ENCODE measurements around the gene ANKRD12.
A peak's percentile ranks its signal among the peaks of the same experiment; 100 is the strongest.

The ANKRD12 gene

GRCh38 chr18:9136315-9137155, at the start of gene ANKRD12 (continued):
- no peak for TF ChIP-seq ZNF18 (tag by site-specific recombination; IDR thresholded peaks at IDR 0.05)
- TF ChIP-seq ZNF530 (tag by site-specific recombination; IDR thresholded peaks at IDR 0.05; ENCODE audit: low read depth): no peak
- no peak for TF ChIP-seq ZNF37A (tag by site-specific recombination; IDR thresholded peaks at IDR 0.05)
- TF ChIP-seq ZNF202 (tag by site-specific recombination; IDR thresholded peaks at IDR 0.05; ENCODE audit: borderline replicate concordance): no peak
- TF ChIP-seq ZNF664 (tag by site-specific recombination; IDR thresholded peaks at IDR 0.05): no peak
- TF ChIP-seq ZFHX2 (tag by site-specific recombination; conservative IDR thresholded peaks at IDR 0.05): peak; percentile 36; the same call in 1 of the 2 replicates
- no peak for TF ChIP-seq ZNF248 (tag by site-specific recombination; IDR thresholded peaks at IDR 0.05)
- TF ChIP-seq CTCF (tag by site-specific recombination; IDR thresholded peaks at IDR 0.05): no peak
- TF ChIP-seq ZNF398 (tag by site-specific recombination; IDR thresholded peaks at IDR 0.05): peak; percentile 86
- no peak for TF ChIP-seq ZNF654 (tag by site-specific recombination; IDR thresholded peaks at IDR 0.05; ENCODE audit: low read depth)
- TF ChIP-seq, protein P1, sequence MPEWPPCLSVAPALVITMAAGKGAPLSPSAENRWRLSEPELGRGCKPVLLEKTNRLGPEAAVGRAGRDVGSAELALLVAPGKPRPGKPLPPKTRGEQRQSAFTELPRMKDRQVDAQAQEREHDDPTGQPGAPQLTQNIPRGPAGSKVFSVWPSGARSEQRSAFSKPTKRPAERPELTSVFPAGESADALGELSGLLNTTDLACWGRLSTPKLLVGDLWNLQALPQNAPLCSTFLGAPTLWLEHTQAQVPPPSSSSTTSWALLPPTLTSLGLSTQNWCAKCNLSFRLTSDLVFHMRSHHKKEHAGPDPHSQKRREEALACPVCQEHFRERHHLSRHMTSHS (tag by site-specific recombination; IDR thresholded peaks at IDR 0.05): no peak
- TF ChIP-seq ZNF768 (tag by site-specific recombination; IDR thresholded peaks at IDR 0.05): no peak; the same call in 1 of the 2 replicates
- TF ChIP-seq, protein P2, sequence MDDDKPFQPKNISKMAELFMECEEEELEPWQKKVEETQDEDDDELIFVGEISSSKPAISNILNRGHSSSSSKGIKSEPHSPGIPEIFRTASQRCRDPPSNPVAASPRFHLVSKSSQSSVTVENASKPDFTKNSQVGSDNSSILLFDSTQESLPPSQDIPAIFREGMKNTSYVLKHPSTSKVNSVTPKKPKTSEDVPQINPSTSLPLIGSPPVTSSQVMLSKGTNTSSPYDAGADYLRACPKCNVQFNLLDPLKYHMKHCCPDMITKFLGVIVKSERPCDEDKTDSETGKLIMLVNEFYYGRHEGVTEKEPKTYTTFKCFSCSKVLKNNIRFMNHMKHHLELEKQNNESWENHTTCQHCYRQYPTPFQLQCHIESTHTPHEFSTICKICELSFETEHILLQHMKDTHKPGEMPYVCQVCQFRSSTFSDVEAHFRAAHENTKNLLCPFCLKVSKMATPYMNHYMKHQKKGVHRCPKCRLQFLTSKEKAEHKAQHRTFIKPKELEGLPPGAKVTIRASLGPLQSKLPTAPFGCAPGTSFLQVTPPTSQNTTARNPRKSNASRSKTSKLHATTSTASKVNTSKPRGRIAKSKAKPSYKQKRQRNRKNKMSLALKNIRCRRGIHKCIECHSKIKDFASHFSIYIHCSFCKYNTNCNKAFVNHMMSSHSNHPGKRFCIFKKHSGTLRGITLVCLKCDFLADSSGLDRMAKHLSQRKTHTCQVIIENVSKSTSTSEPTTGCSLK (tag by site-specific recombination; IDR thresholded peaks at IDR 0.05): no peak
- no peak for TF ChIP-seq GLI4 (tag by site-specific recombination; IDR thresholded peaks at IDR 0.05)
- peak; percentile 74; the same call in 1 of the 2 replicates for TF ChIP-seq ZBTB20 (tag by site-specific recombination; IDR thresholded peaks at IDR 0.05)
- TF ChIP-seq ZIC2 (tag by site-specific recombination; IDR thresholded peaks at IDR 0.05): no peak
- TF ChIP-seq ZNF660 (tag by site-specific recombination; IDR thresholded peaks at IDR 0.05): peak; percentile 76; the same call in 1 of the 2 replicates
- TF ChIP-seq ZNF629 (tag by site-specific recombination; IDR thresholded peaks at IDR 0.05): peak; percentile 71
- TF ChIP-seq ZNF645 (tag by site-specific recombination; IDR thresholded peaks at IDR 0.05): no peak
- TF ChIP-seq ZNF580 (tag by site-specific recombination; IDR thresholded peaks at IDR 0.05): no peak
- TF ChIP-seq BCL11B (tag by site-specific recombination; IDR thresholded peaks at IDR 0.05; ENCODE audit: low read depth): no peak
- no peak for TF ChIP-seq ZNF239 (tag by site-specific recombination; IDR thresholded peaks at IDR 0.05)
- TF ChIP-seq ZNF324 (tag by site-specific recombination; IDR thresholded peaks at IDR 0.05): 0 out of 2 replicates have a peak, but pooled peaks have one; percentile 21
- no peak for TF ChIP-seq ZSCAN16 (tag by site-specific recombination; IDR thresholded peaks at IDR 0.05)
- 0 out of 2 replicates have a peak, but pooled peaks have one; percentile 14 for TF ChIP-seq WT1 (tag by site-specific recombination; IDR thresholded peaks at IDR 0.05)
- TF ChIP-seq ZNF184 (tag by site-specific recombination; IDR thresholded peaks at IDR 0.05): no peak
- no peak for TF ChIP-seq ZNF830 (tag by site-specific recombination; IDR thresholded peaks at IDR 0.05; ENCODE audit: low read depth)
- TF ChIP-seq TRIM28 (IDR thresholded peaks at IDR 0.05; ENCODE audit: borderline replicate concordance, low read length): no peak
- TF ChIP-seq ZNF76 (tag by site-specific recombination; IDR thresholded peaks at IDR 0.05; ENCODE audit: borderline replicate concordance, low read depth): peak; percentile 27; the same call in 1 of the 2 replicates
- TF ChIP-seq ZNF433 (tag by site-specific recombination; IDR thresholded peaks at IDR 0.05; ENCODE audit: low read depth): no peak
- TF ChIP-seq ZNF658 (tag by site-specific recombination; IDR thresholded peaks at IDR 0.05): no peak

All from HEK293 (cell line).